HG03521 (cell line): Measurements from ENCODE around the gene SLC41A1.

Experiments
- ATAC-seq: cut with Tn5 transposase; IDR thresholded peaks from one replicate; pipeline ENCODE4 v1.9.1; 2021; ENCODE audit warnings: mild to moderate bottlenecking, moderate library complexity; ENCODE audit not compliant: unreplicated experiment

SLC41A1 gene

DNA sequence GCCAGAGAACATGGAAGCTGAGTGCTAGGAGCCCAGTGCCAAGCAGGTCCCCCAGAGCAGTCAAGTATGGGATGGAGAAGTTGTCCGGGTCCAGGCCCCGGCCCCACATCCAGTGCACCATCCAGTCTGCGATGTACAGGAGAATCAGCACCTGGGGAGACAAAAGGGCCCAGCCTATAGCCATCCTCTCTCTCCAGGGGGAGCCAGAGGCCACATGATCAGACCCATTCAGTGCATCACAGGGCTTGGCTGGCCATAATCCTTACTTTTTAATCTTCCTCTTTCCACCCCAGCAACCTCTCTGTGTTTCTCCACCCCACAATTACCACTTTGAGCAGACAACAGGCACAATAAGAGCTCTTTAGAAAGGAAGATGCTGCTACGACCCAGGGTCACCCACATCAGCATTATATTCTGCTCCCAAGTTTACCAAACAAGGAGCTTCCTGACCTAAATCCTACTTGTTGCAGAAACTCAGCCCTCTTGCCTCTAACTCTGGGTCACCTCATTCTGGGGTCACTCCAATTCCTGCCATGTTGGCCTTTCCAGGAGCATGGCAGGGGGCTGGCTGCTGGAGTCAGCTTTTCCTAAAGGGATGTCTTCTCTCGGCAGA lies 21.3 kb downstream of the SLC41A1 start:
- ATAC-seq: peak; percentile 50

DNA sequence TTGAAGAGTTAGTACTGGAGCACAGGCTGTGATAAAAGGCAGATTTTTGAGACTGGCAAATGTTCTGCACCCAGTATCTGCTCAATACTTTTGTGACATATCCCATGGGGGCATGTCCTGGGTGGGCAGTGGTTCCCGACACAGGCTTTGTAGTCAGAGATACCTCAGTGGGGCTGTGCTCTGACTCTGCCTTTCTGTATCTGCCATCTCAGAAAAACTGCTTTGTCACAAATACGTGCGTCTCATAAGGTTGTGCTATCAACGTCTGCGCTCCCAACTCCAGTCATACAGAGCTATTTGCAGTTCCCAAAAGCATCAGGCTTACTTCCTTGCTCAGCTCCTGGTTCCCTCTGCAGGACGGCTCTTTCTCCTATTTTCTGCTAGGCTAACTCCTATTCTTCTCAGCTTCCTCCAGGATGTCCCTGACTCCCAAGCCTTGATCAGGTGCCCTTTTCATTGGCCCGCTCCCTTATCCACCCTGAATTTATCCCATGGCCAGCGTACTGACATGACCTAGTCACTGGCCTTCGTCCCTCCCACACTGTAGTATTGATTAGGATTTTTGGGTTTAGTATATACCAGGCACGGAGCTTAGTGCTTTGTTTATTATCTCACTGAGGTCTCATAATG lies 25.6 kb downstream of the SLC41A1 start:
- ATAC-seq: no peak

DNA sequence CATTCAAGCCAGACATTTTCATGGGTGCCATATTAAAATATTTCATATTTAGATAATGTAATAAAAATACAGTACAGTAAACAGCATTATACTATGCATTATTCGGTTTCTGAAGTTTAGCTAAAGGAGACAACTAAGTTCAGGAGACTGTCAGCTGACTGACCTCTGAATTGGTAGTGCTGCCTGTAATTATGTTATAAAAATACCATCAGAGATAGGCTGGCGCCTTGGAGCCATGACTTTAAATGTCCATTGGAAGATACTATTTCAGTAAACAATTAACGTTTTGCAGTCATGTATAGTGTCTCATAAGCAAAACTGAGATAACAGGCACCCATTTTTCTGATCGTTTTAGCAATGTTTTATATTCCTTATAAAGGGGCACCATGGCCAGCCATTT lies 26.4 kb downstream of the SLC41A1 start:
- no peak for ATAC-seq

GRCh38 chr1:205785446-205785845 lies 27.6 kb downstream of the SLC41A1 start:
- no peak for ATAC-seq

GRCh38 chr1:205783904-205784303 lies 29.1 kb downstream of the SLC41A1 start:
- ATAC-seq: no peak

GRCh38 chr1:205783433-205783795 lies 29.6 kb downstream of the SLC41A1 start:
- no peak for ATAC-seq

DNA sequence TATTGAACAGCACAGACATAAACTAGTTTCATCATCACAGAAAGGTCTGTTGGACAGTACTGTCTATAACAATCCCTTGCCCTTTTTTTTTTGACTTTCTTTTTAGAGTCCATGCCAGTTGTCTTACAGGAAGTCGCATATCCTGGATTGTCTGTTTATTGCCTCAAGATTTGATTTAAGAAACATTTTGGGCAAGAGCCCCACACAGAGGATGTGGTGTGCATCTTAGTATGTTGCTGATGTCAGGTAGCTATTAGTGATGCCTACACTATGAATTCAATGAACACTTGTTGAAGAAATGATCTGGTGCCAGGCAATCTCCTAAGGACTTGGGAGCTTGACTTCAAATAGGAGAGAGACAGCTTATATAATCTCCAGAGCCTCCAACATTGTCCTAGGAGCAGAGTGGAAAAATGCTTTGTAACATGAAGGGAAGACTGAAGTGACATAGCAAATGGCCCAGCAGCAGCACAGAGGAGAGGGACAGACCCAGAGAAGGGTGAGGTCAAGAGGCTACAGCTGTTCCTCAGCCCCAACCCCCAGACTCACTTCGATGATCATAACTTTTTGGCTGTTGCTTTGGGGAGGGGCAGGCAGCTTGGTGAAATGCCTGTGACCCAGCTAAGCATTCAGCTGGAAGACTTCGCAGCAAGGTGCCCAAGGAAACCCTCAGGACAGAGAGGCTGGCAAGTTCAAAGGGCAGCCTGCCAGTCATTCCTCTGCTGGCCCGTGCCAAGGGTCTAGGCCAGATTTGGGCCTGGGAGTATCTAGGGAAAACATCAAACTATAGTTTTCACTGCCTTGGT lies 30.2 kb downstream of the SLC41A1 start:
- no peak for ATAC-seq

DNA sequence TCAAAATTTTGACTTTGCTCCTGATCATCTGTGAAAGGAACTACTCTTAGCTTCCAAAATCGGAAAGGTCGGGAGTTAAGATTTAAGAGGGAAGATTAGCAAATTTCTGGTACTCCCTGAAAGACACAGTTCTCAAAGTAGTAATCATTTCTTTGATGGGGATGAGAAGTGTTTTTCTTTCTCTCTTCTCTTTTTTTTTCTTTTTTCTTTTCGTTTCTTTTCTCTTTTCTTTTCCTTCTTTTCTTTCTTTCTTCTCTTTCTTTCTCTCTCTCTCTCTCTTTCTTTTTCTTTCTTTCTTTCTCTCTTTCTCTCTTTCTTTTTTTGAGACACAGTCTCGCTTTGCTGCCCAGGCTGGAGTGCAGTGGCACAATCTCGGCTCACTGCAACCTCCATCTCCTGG lies 32.7 kb downstream of the SLC41A1 start:
- no peak for ATAC-seq

GRCh38 chr1:205777994-205778393 lies 35.0 kb downstream of the SLC41A1 start:
- ATAC-seq: no peak

GRCh38 chr1:205775717-205776056 lies 37.3 kb downstream of the SLC41A1 start:
- ATAC-seq: no peak

DNA sequence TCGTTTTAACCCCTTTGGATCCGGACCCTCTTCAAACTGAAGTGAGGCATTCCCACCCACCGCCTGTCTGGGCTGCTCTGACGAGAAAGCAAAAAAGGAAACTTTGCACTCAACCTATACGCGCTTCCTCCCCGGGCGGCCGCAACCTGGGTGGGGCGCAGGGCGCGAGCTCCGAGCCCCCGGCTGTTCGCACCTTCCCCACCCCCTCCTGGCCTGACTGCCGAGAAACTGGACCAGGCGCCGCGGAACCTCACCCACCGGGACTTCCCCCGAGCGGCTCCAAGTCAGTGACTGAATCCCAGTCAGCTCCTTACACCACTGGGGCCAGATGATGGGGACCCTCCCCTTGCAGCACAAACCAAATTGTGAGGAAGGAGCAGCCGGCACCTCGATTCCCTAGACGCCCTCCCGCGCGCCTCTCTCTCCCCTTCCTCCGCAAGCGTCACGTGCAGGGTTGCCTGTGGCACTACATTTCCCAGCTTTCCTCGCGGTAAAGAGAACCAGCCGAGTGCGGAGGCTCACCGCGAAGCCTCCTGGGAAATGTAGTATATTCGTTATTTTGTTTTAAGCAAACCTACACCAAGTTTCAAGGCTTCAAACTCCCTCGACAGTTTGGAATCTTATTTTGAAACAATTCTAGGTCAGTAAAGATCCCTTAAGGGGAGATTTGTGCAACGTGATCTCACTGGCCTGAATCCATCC lies 37.8 kb downstream of the SLC41A1 start, which contains the start of gene RAB29:
TSS of gene RAB29 (minus strand) at position 468 of the 702 bp plus-strand sequence. CDS start 526 bp downstream, outside the sequence.
- ATAC-seq: peak; percentile 67

- no peak for ATAC-seq
Observed at GRCh38 chr1:205774198-205775014, 38.6 kb downstream of the SLC41A1 start.

GRCh38 chr1:205772607-205773032 lies 40.4 kb downstream of the SLC41A1 start:
- no peak for ATAC-seq

GRCh38 chr1:205770618-205771017 lies 42.4 kb downstream of the SLC41A1 start:
- ATAC-seq: no peak

GRCh38 chr1:205769641-205770365 lies 43.2 kb downstream of the SLC41A1 start:
- ATAC-seq: no peak

GRCh38 chr1:205767248-205767647 lies 45.8 kb downstream of the SLC41A1 start:
- ATAC-seq: no peak

DNA sequence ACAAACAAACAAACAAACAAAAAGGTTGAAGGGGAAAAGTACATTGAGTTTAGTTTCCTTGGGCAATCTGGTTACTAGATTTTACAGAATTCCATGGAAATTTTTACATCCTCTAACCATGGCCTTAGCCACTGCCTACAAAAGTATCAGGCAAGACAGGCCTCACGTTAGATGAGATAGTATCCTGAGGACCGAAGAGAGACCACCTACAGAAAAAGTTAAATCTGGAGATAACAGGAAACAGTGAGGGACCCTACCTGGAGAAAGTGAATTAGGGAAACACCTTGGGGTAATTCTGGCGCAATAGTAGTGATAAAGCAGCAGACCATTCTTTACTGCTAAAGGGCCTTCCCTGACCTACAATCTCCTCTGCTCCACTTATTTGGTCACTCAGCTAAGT lies 46.4 kb downstream of the SLC41A1 start:
- no peak for ATAC-seq

- no peak for ATAC-seq
Observed at GRCh38 chr1:205766038-205766437, 47.0 kb downstream of the SLC41A1 start.

DNA sequence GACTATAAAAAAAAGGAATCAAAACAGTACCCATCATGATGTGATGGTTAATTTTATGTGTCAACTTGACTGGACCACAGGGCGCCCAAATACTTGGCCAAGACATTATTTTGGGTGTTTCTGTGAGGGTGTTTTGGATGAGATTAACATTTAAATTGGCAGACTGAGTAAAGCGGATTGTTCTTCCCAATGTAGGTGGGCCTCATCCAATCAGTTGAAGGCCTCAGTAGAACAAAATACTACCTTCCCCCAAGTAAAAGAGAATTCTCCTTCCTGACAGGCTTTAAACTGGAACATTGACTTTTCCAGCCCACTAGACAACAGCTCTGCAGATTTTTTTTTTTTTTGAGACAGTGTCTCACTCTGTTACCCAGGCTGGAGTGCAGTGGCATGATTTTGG lies 48.4 kb downstream of the SLC41A1 start:
- ATAC-seq: no peak

DNA sequence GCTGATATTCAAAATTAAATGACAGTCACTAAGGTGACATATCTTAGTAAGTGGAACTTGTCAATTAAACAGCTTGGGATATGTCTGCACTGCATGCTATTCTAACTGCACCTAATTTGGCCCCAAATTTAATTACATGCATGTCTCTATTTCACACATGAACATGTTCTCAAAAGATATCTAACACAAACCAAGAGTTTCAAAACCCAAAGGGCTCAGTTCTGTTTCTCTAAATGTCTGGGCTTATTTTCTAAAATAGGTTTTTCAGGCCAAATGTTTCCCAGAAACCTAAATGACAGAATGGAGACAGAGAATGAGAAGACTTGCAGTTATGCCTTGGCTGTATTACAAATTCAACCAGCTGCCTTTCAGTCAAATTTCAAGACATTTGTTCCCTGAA lies 49.0 kb downstream of the SLC41A1 start:
- ATAC-seq: no peak
